Activated naive CD8-positive, alpha-beta T cell treated with anti-CD3 and anti-CD28 coated beads for 36 hours (primary cell): ENCODE results near the gene LEP. TPM values are rescaled to one million over a fixed set of nuclear protein-coding genes. Genes with fewer than 3 reads are reported as not detected.
"Not testable (repeated sequence)": the region's sequence is repeated elsewhere in the genome, so short reads cannot be mapped to it uniquely, and the experiment has no call there.

ENCODE experiments used
- DNase-seq: peaks from one replicate; pipeline ENCODE4 v3.0.0; 2021
- H3K27ac Mint-ChIP-seq: one replicate; pipeline ENCODE4 v1.8.0; 2022; ENCODE audit warnings: mild to moderate bottlenecking, moderate library complexity, mixed read lengths
- H3K27me3 Mint-ChIP-seq: one replicate; pipeline ENCODE4 v1.8.0; 2022; ENCODE audit warnings: mild to moderate bottlenecking, mixed read lengths
- H3K36me3 Mint-ChIP-seq: one replicate; pipeline ENCODE4 v1.8.0; 2021; ENCODE audit warnings: mild to moderate bottlenecking, mixed read lengths
- H3K4me1 Mint-ChIP-seq: one replicate; pipeline ENCODE4 v1.8.0; 2021; ENCODE audit warnings: mixed read lengths
- H3K4me3 Mint-ChIP-seq: one replicate; pipeline ENCODE4 v1.8.0; 2022; ENCODE audit warnings: mild to moderate bottlenecking, moderate library complexity, mixed read lengths
- H3K9me3 Mint-ChIP-seq: one replicate; pipeline ENCODE4 v1.8.0; 2022; ENCODE audit warnings: mixed read lengths
- total RNA-seq, 2 experiments: library from RNA; stranded (reverse); gene quantifications; one replicate each; pipeline ENCODE4 v1.2.3, GENCODE V29; 2021

The LEP gene
- total RNA-seq, 2 experiments from 2014 or later = not detected

DNA sequence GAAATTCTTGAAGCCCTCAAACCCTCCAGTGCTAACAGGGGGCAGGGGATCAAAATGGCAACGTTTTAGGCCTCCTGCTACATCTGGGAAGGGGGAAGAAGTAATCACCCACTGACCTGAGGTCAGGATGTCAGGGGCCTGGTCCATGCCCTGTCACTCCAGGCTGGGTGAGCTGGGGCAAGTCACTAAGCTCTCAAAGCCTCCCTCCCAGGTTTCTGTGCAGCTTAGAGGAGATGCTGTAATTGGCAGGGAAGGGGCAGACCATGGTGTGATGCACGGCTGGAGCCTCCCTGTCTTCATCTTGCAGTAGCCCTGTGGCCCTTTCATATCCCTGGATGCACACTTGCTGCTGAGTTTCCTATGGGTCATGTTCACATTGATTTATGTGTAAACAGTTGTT lies 27.2 kb downstream of the LEP start:
- peaks cover 64% of the 10 kb centered on the region for H3K27me3 Mint-ChIP-seq
- H3K27ac Mint-ChIP-seq = no peak overlapping the region
- DNase-seq = no peak
- peaks cover 5% of the 10 kb centered on the region for H3K4me1 Mint-ChIP-seq
- no peak overlapping the region for H3K4me3 Mint-ChIP-seq
- H3K9me3 Mint-ChIP-seq = no peaks in the 10 kb centered on the region
- H3K36me3 Mint-ChIP-seq = no peaks in the 10 kb centered on the region

DNA sequence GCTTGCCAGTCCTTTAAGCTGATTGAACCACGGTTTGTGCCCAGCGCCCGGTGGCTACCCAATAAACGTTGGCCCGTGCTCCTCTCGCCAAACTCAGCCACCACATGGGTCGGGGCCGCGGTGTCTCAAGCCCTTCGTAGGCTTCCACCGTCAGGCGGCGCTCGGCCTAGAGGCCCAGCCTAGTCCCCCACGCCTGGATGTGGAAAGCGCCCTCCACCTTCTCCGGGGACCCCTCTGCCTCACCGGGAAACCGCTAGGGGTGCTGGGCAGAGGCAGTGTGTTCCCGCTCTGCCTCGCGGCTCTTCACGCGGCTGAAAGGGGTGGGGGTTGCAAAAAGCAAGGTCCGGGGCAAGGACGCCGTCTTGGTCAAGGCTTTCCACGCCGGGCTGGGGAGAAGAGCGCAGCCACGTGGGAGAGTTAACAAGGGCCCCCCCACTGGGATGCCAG lies 29.8 kb downstream of the LEP start:
- peaks cover 5% of the 10 kb centered on the region for H3K4me1 Mint-ChIP-seq
- H3K4me3 Mint-ChIP-seq = peak overlapping the region; percentile 19
- no peak for DNase-seq
- H3K9me3 Mint-ChIP-seq = no peaks in the 10 kb centered on the region
- peaks cover 67% of the 10 kb centered on the region for H3K27me3 Mint-ChIP-seq
- no peaks in the 10 kb centered on the region for H3K36me3 Mint-ChIP-seq
- no peak overlapping the region for H3K27ac Mint-ChIP-seq

DNA sequence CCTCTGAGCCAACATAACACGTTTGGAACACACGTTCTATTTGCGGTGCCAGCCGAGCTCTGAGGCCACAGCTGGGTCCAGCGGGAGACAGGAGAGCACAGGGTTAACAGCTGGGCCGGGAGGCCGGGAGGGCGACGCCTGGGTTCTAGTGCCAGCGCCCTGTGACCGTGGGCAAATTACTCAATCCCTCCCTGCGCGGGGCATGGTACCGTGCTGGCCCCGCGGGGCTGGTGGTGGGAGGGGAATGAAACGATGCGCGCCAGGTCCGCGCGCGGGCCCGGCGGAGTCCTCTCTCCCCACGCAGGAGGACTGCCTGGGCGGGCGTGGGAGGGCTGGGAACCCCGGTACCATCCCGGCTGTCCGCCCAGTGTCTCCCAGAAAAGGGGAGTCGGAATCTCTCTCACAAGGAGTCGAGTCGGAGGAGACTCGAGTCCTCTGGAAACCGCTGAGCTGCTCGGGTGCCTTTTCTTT lies 30.4 kb downstream of the LEP start:
- Mint-ChIP-seq H3K27ac (no peak overlapping the region), H3K36me3 (no peaks in the 10 kb centered on the region), H3K4me1 (peaks cover 5% of the 10 kb centered on the region), H3K4me3 (peak overlapping the region; percentile 44), H3K27me3 (peaks cover 60% of the 10 kb centered on the region), H3K9me3 (no peaks in the 10 kb centered on the region)
- no peak for DNase-seq

DNA sequence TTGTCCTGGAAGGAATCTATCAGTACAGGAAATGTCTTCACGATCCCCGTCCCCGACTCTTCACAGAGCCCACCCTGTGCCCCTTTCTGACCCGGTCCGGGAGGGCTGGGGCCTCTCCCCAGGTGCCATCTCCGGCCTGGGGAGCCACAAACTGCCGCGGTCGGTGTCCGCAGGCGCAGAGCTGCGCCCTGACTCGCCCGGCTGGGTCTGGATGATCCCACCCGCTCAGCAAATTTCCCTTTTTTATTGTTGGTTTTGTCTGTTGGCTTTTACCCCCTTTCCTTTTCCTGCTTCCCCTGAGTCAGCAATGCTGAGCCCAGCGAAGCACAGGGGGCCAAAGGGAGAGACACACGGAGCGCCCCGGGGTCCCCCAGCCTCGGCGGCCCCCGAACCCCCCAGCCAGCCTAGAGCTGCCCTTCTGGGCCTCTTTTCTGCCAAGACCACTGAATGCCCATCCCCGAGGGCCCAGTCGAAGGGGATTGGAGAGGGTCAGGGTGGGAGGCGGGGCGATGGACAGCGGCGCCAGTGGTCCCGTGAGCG lies 30.9 kb downstream of the LEP start:
- Mint-ChIP-seq H3K27ac (no peak overlapping the region), H3K4me3 (no peak overlapping the region), H3K27me3 (peaks cover 58% of the 10 kb centered on the region)

DNA sequence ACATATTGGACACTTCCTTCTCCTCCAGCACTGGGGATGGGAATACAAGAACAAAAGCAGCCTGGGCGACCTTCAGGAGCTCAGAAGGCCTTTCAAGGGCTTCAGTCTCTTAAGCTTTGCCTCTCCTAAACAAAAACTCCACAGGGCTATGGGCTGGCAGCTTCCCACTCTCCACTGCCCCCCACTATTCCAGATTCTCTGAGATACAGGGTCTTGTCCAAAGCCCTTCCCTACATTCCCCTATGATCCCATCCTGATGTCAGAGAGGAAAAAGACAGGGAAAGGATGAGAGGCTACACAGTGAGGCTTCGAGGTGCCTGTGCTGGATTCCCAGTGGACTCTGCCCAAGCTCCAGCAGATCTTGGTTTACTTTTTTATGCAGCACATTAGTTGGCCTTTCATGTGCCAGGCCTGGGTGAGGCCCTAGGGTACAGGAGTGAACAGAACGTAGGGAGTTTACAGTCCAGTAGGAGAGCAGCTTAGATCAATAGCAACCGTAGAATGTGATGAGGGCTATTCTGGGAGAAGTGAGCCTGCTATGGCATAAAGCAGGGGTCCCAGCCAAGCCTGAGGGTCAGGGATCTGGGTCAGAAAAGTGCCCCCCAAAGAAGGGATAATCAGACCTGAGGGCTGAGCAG lies 33.3 kb downstream of the LEP start:
- Mint-ChIP-seq H3K36me3 (peaks cover 4% of the 10 kb centered on the region), H3K27me3 (peaks cover 37% of the 10 kb centered on the region), H3K4me3 (no peak overlapping the region), H3K27ac (no peak overlapping the region), H3K9me3 (peaks cover 3% of the 10 kb centered on the region), H3K4me1 (peaks cover 5% of the 10 kb centered on the region)
- DNase-seq = no peak

More for the DNA sequence above, 30.9 kb downstream of the LEP start:
- Mint-ChIP-seq H3K4me1 (peaks cover 5% of the 10 kb centered on the region), H3K9me3 (no peaks in the 10 kb centered on the region), H3K36me3 (no peaks in the 10 kb centered on the region)
- no peak for DNase-seq

DNA sequence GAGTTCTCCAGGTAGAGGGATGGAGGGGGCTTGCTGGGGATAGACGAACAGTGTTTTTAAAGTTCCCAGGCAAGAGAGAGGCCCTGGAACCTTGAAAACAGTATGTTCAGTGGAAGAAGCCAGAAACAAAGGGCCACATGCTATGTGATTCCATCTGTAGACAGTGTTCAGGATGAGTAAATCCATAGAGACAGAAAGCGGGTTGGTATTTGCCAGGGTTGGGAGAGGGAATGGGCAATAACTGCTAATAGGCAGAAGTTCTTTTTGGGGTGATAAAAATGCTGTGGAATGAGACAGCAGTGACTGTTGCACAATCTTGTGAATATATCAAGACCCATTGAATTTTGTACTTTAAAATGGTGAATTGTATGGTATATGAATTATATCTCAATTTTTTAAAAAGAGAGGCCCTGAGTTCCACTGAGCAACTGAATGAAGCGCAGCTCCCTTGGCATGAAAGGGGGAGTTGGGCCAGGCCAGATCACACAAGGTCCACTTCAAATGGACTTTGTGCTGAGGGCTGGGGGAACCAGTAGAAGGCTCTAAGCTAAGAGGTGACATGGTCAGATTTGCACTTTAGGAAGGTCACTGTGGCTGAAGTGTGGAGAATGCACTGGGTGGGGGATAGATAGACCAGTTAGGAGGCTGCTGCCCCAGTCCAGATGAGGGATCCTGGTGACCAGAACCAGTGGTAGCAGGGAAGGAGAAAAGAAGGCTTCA lies 34.0 kb downstream of the LEP start:
- H3K4me3 Mint-ChIP-seq = no peak overlapping the region
- peaks cover 7% of the 10 kb centered on the region for H3K36me3 Mint-ChIP-seq
- H3K27ac Mint-ChIP-seq = no peak overlapping the region
- H3K27me3 Mint-ChIP-seq = peaks cover 31% of the 10 kb centered on the region
- DNase-seq = no peak
- H3K4me1 Mint-ChIP-seq = peaks cover 5% of the 10 kb centered on the region
- H3K9me3 Mint-ChIP-seq = peaks cover 8% of the 10 kb centered on the region

DNA sequence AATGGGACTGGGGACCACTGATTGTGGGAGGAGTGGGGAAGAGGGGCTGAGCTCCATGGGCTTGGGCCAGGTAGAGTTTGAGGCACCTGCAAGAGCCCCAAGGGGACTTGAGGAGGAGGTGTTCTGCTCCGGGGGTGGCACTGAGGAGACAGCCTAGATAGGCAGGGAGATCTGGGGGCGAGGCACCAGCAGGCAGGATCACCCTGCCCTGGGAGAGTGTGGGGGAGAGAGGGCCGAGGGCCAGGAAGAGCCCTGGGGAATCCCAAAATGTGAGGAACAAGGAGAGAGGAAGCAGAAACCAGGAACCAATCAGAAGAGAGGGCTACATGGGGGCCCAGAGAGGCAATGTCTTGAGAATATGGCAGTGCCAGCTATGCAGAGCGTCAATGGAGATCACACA lies 34.6 kb downstream of the LEP start:
- H3K9me3 Mint-ChIP-seq = peaks cover 11% of the 10 kb centered on the region
- DNase-seq = no peak
- no peak overlapping the region for H3K27ac Mint-ChIP-seq
- H3K4me1 Mint-ChIP-seq = peaks cover 5% of the 10 kb centered on the region
- peaks cover 9% of the 10 kb centered on the region for H3K36me3 Mint-ChIP-seq
- peaks cover 26% of the 10 kb centered on the region for H3K27me3 Mint-ChIP-seq
- no peak overlapping the region for H3K4me3 Mint-ChIP-seq

DNA sequence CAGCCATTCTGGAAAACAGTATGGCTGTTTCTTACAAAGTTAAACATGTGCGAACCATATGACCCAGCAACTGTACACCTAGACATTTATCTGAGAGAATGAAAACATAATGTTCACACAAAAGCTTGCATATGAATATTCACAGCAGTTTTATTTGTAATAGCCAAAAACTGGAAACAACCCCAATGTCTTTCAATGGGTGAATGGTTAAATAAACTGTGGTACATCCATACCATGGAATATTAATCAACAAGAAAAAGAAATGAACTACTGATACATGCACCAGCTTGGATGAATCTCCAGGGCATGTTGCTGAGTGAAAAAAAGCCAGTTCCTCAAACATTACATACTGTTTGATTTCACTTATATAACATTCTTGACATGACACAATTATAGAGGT lies 37.3 kb downstream of the LEP start:
- no peak overlapping the region for H3K27ac Mint-ChIP-seq
- peaks cover 12% of the 10 kb centered on the region for H3K9me3 Mint-ChIP-seq
- no peak for DNase-seq
- no peaks in the 10 kb centered on the region for H3K4me1 Mint-ChIP-seq
- H3K4me3 Mint-ChIP-seq = no peak overlapping the region
- H3K27me3 Mint-ChIP-seq = peaks cover 2% of the 10 kb centered on the region
- H3K36me3 Mint-ChIP-seq = peaks cover 19% of the 10 kb centered on the region

DNA sequence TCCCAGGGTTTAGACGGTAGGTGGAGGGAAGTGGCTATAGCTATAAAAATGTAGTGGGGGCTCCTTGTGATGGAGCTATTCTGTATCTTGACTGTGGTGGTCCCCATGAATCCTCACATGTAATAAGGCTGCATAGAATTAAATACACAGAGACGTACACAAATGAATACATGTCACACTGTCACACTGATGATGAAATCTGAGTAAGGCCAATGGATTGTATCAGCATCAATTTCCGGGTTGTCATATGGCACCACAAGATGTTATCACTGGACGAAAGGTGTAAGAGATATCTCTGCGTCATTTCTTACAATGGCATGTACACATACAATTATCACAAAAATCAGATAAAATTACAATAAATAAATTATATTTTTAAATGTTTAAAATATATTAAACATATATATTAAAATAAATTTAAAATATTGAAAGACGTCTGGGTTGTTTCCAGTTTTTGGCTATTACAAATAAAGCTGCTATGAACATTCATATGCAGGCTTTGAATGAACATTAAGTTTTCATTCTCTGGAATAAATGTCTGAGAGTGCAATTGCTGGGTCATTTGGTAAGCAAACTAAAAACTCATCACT lies 38.1 kb downstream of the LEP start:
- no peak for DNase-seq
- H3K4me3 Mint-ChIP-seq = no peak overlapping the region
- H3K9me3 Mint-ChIP-seq = peaks cover 12% of the 10 kb centered on the region
- H3K36me3 Mint-ChIP-seq = peaks cover 19% of the 10 kb centered on the region
- H3K27me3 Mint-ChIP-seq = no peaks in the 10 kb centered on the region
- H3K27ac Mint-ChIP-seq = no peak overlapping the region
- H3K4me1 Mint-ChIP-seq = no peaks in the 10 kb centered on the region

DNA sequence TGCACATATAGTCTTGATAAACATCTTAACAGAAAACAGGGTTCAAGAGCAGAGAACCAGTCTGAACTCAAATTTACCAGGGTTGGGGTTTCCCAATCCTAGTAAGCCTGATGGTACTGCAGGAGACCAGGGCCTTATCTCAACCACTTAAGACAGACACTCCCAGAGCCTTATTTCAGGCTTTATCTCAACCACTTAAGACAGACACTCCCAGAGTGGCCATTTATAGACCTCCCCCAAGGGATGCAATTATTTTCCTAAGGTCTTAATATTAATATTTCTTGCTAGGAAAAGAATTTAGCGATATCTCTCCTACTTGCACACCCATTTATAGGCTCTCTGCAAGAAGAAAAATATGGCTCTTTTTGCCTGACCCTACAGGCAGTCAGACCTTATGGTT lies 39.4 kb downstream of the LEP start:
- not testable (repeated sequence) for DNase-seq, H3K4me1 Mint-ChIP-seq, H3K4me3 Mint-ChIP-seq, H3K27ac Mint-ChIP-seq, H3K27me3 Mint-ChIP-seq
- H3K36me3 Mint-ChIP-seq = peaks cover 19% of the 10 kb centered on the region
- H3K9me3 Mint-ChIP-seq = peaks cover 12% of the 10 kb centered on the region

DNA sequence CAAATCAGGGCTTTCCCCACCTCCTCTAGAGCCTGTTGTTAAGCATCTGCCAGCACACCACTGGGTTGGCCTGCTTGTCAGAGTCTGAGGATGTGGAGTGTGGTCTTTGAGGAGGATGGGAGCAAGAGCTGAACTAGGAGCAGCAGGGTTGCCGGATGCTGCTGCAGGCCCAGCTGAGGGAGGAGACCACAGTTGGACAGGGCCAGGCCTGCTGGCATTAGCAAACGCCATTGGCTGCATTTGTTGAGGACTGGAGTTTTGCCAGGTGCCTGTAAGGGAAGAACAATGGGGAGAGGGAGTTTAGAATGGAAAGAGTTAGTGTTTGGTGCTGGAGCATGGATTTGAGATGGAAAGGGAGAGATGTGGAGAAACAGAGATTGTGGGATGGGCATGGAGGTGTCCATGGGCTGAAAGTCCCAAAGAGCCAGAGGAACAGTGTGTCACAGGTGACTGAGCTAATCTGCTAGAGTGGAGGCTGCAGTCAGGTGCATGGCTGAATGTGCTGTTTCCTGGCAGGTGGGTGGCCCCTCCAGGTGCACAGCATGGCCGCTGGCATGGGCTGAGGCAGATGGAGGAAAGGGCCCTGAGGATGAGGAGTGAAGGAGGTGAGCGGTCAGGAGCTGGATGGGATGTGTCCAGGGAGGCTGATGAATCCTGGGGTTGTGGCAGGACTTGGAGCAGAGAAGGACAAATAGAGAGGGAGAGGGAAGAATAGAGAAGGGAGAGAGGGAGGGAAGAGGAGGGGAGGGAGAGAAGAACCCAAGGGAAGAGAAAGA lies 40.7 kb downstream of the LEP start:
- Mint-ChIP-seq H3K4me1 (no peaks in the 10 kb centered on the region), H3K27me3 (no peaks in the 10 kb centered on the region), H3K36me3 (peaks cover 22% of the 10 kb centered on the region), H3K27ac (no peak overlapping the region), H3K4me3 (no peak overlapping the region), H3K9me3 (peaks cover 12% of the 10 kb centered on the region)
- DNase-seq = no peak

DNA sequence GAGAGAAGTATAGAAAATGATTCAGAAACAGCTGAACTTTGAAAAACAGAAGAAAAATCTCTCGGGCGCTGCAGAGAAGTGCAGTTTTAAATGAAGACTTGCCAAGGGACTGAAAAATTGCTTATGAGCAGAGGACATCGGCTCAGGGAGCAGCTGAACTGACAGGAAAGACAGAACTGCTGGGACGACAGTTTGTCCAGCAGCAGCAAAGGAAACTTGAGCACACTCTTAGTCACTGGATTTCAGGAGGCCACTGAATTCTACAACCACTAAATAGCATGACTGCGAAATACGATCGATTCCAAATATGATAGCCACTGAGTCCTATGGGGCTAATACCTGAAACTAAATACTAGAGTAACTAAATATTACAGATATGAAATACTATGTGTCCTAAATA lies 43.0 kb downstream of the LEP start:
- Mint-ChIP-seq H3K9me3 (peaks cover 9% of the 10 kb centered on the region), H3K36me3 (peaks cover 23% of the 10 kb centered on the region)

DNA sequence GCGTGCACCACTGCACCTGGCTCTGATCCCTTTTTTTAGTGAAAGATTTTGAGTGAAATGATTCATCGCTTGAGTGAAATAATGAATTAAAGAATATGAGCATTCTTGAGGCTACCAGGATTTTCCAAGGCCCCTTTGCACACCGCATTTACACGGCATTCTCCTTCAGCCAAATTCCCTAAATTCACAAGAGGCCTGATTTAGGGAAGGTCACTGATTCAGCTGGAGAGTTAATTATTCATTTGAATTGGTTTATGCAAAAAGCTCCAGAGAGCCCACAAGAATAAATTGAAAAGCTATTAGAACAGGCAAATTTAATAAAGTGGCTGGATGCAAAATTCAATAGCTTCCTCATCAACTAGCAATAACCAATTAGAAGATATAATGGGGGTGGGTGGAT lies 46.5 kb downstream of the LEP start:
- Mint-ChIP-seq H3K27ac (no peak overlapping the region), H3K4me1 (no peaks in the 10 kb centered on the region), H3K36me3 (peaks cover 22% of the 10 kb centered on the region), H3K27me3 (no peaks in the 10 kb centered on the region), H3K4me3 (no peak overlapping the region), H3K9me3 (peaks cover 2% of the 10 kb centered on the region)
- DNase-seq = no peak

More for the DNA sequence above, 43.0 kb downstream of the LEP start:
- no peak for DNase-seq
- H3K4me1 Mint-ChIP-seq = no peaks in the 10 kb centered on the region
- H3K4me3 Mint-ChIP-seq = no peak overlapping the region
- no peaks in the 10 kb centered on the region for H3K27me3 Mint-ChIP-seq
- no peak overlapping the region for H3K27ac Mint-ChIP-seq

DNA sequence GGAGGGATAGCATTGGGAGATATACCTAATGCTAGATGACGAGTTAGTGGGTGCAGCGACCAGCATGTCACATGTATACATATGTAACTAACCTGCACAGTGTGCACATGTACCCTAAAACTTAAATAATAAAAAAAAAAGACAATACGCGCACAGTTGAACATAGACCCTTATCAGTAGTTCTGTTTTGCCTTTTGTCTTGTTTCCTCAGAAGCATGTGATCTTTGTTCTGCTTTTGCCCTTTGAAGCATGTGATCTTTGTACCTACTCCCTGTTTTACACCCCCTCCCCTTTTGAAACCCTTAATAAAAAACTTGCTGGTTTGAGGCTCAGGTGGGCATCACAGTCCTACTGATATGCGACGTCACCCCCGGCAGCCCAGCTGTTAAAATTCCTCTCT lies 56.9 kb downstream of the LEP start:
- H3K9me3 Mint-ChIP-seq, H3K4me1 Mint-ChIP-seq, H3K4me3 Mint-ChIP-seq: not testable (repeated sequence)

DNA sequence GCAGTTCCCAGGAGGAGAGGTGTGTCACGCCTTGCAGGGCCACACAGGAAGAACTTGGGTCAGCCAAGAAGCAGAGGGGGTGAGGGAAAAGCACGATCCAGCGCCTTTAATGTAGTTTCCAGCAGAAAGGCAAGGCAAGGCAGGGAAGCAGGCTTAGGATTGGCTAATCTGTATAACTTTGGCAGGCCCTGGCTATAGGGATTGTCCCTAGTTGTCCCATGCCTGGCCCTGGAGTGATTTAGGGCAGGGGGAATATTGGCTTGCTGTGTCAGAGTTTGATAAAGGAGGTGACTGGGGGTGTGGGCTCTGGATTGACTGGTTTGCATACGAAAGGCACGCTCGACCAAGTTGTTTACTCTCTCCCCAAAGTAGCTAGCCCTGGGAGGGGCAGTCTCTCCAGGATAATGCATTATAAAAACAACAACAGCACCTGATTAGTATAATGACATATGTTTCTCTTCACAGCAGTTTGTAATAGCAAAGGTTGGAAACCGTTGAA lies 58.1 kb downstream of the LEP start:
- Mint-ChIP-seq H3K27me3 (no peaks in the 10 kb centered on the region), H3K4me3 (no peak overlapping the region), H3K36me3 (peaks cover 7% of the 10 kb centered on the region), H3K27ac (no peak overlapping the region), H3K9me3 (no peaks in the 10 kb centered on the region), H3K4me1 (no peaks in the 10 kb centered on the region)
- no peak for DNase-seq

More for the DNA sequence above, 56.9 kb downstream of the LEP start:
- DNase-seq, H3K36me3 Mint-ChIP-seq, H3K27me3 Mint-ChIP-seq, H3K27ac Mint-ChIP-seq: not testable (repeated sequence)
